ENCODE measurements around the gene TXNDC8.

DNA sequence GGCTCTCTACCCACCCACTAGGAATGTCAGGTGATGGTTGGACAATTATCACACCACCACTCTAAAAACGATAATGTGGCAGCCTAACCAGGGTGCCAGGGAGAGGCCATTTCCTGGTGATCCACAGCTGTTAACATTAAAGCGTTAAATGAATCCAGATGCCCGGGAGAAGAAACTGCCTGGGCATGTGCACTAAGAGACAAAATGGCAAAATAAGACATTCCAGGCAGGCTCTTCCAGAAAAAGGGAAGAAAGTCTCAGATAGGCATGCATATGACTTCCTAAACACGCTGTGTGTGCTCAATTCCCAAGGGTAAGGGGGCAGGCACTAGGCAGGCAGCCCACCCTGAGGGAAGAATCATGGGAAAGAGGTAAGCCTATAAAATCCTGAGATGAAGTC, 76.8 kb downstream of the TXNDC8 start:
- TF ChIP-seq, protein P1, sequence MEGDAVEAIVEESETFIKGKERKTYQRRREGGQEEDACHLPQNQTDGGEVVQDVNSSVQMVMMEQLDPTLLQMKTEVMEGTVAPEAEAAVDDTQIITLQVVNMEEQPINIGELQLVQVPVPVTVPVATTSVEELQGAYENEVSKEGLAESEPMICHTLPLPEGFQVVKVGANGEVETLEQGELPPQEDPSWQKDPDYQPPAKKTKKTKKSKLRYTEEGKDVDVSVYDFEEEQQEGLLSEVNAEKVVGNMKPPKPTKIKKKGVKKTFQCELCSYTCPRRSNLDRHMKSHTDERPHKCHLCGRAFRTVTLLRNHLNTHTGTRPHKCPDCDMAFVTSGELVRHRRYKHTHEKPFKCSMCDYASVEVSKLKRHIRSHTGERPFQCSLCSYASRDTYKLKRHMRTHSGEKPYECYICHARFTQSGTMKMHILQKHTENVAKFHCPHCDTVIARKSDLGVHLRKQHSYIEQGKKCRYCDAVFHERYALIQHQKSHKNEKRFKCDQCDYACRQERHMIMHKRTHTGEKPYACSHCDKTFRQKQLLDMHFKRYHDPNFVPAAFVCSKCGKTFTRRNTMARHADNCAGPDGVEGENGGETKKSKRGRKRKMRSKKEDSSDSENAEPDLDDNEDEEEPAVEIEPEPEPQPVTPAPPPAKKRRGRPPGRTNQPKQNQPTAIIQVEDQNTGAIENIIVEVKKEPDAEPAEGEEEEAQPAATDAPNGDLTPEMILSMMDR (IDR thresholded peaks at IDR 0.05; ENCODE audit: low read length), result no peak
- TF ChIP-seq EZH2 (IDR thresholded peaks at IDR 0.05; ENCODE audit: borderline replicate concordance, low read length), result no peak
